ENCODE results near the gene PAIP2.
A peak's percentile ranks its signal among the peaks of the same experiment; 100 is the strongest.

The PAIP2 gene

GRCh38 chr5:139377226-139377625 lies 35.6 kb downstream of the PAIP2 start:
- no peak overlapping the region for H2BK12ac ChIP-seq (ENCODE audit: low read length)
- no peak overlapping the region for H3K4me3 ChIP-seq (ENCODE audit: low read length in 2 of 2)
- H3K79me1 ChIP-seq (ENCODE audit: low read depth, low read length), result peaks cover 8% of the 10 kb centered on the region
- no peak overlapping the region for H3K4me2 ChIP-seq (ENCODE audit: insufficient read depth, low read length, poor library complexity, severe bottlenecking)
- DNase-seq (ENCODE audit: low spot score), result no peak
- no peaks in the 10 kb centered on the region for H3K27me3 ChIP-seq (ENCODE audit: control insufficient read depth in 3 of 3, insufficient read depth in 3 of 3, low read depth in 1 of 3, low read length in 3 of 3)
- no peak overlapping the region for H3K4ac ChIP-seq (ENCODE audit: low read length)
- no peak overlapping the region for H2BK15ac ChIP-seq (ENCODE audit: low read length)
- H2AFZ ChIP-seq (ENCODE audit: low read length), result no peak overlapping the region
- H3K9me3 ChIP-seq (replicated peaks in 1 of 2; ENCODE audit: control insufficient read depth in 2 of 2, insufficient read depth in 1 of 2, low read depth in 1 of 2, low read length in 2 of 2), result peaks cover 0 to 3% of the 10 kb centered on the region in 2 donors
- no peak overlapping the region for H3K23ac ChIP-seq (ENCODE audit: low read depth, low read length, poor library complexity)
- H3K14ac ChIP-seq (ENCODE audit: low read length), result no peak overlapping the region
- WGBS, 2 donors (ENCODE audit: extremely low coverage in 2 of 2, insufficient read length in 2 of 2, insufficient replicate concordance in 1 of 2), result no CpG with 5 or more reads among the region's 3 CpGs
- peaks cover 6 to 16% of the 10 kb centered on the region in 2 donors for H3K36me3 ChIP-seq (replicated peaks in 1 of 2; ENCODE audit: control insufficient read depth in 2 of 2, insufficient read depth in 2 of 2, low read length in 2 of 2)
- no peak overlapping the region for H3K27ac ChIP-seq (replicated peaks; ENCODE audit: low read length)
- no peak overlapping the region for H3K18ac ChIP-seq (ENCODE audit: low read length)
- H2BK5ac ChIP-seq (ENCODE audit: low read length), result no peak overlapping the region
- no peak overlapping the region for H4K91ac ChIP-seq (ENCODE audit: low read depth, low read length, poor library complexity)
- no peak overlapping the region for H2AK5ac ChIP-seq (ENCODE audit: low read depth, low read length)
- no peak overlapping the region for H3K9ac ChIP-seq (ENCODE audit: low read depth, low read length, poor library complexity)
- no peak overlapping the region for H2BK120ac ChIP-seq (ENCODE audit: low read depth, low read length)
- H3K4me1 ChIP-seq (ENCODE audit: control insufficient read depth in 2 of 2, insufficient read depth in 1 of 2, low read depth in 1 of 2, low read length in 2 of 2), result peaks cover 0 to 2% of the 10 kb centered on the region in 2 donors
- H4K8ac ChIP-seq (ENCODE audit: low read depth, low read length), result no peak overlapping the region

- Histone ChIP-seq H3K9ac (ENCODE audit: low read depth, low read length, poor library complexity) (no peak overlapping the region), H3K4ac (ENCODE audit: low read length) (no peak overlapping the region)
- no CpG with 5 or more reads among the region's 47 CpGs for WGBS, 2 donors (ENCODE audit: extremely low coverage in 2 of 2, insufficient read length in 2 of 2, insufficient replicate concordance in 1 of 2)
Measured at GRCh38 chr5:139378101-139378825, 36.6 kb downstream of the PAIP2 start.

GRCh38 chr5:139378941-139379361 lies 37.3 kb downstream of the PAIP2 start:
- Histone ChIP-seq H3K4me2 (ENCODE audit: insufficient read depth, low read length, poor library complexity, severe bottlenecking) (no peak overlapping the region), H3K4ac (ENCODE audit: low read length) (no peak overlapping the region), H3K23ac (ENCODE audit: low read depth, low read length, poor library complexity) (peak overlapping the region; percentile 73), H3K9ac (ENCODE audit: low read depth, low read length, poor library complexity) (peak overlapping the region; percentile 44), H3K4me1 (ENCODE audit: control insufficient read depth in 2 of 2, insufficient read depth in 1 of 2, low read depth in 1 of 2, low read length in 2 of 2) (peaks cover 0 to 2% of the 10 kb centered on the region in 2 donors), H3K9me3 (replicated peaks in 1 of 2; ENCODE audit: control insufficient read depth in 2 of 2, insufficient read depth in 1 of 2, low read depth in 1 of 2, low read length in 2 of 2) (peaks cover 0 to 3% of the 10 kb centered on the region in 2 donors), H4K8ac (ENCODE audit: low read depth, low read length) (no peak overlapping the region), H3K18ac (ENCODE audit: low read length) (no peak overlapping the region), H3K27ac (replicated peaks; ENCODE audit: low read length) (no peak overlapping the region), H4K91ac (ENCODE audit: low read depth, low read length, poor library complexity) (no peak overlapping the region), H2AK5ac (ENCODE audit: low read depth, low read length) (no peak overlapping the region), H3K79me1 (ENCODE audit: low read depth, low read length) (peaks cover 7% of the 10 kb centered on the region), H2AFZ (ENCODE audit: low read length) (no peak overlapping the region), H3K27me3 (ENCODE audit: control insufficient read depth in 3 of 3, insufficient read depth in 3 of 3, low read depth in 1 of 3, low read length in 3 of 3) (no peaks in the 10 kb centered on the region), H3K36me3 (replicated peaks in 1 of 2; ENCODE audit: control insufficient read depth in 2 of 2, insufficient read depth in 2 of 2, low read length in 2 of 2) (peaks cover 1 to 6% of the 10 kb centered on the region in 2 donors), H2BK15ac (ENCODE audit: low read length) (no peak overlapping the region), H2BK12ac (ENCODE audit: low read length) (peak overlapping the region; percentile 41), H3K14ac (ENCODE audit: low read length) (no peak overlapping the region), H2BK5ac (ENCODE audit: low read length) (no peak overlapping the region), H3K4me3 (ENCODE audit: low read length in 2 of 2) (no peak overlapping the region), H2BK120ac (ENCODE audit: low read depth, low read length) (no peak overlapping the region)
- WGBS, 2 donors (ENCODE audit: extremely low coverage in 2 of 2, insufficient read length in 2 of 2, insufficient replicate concordance in 1 of 2), result no CpG with 5 or more reads among the region's 13 CpGs
- no peak for DNase-seq (ENCODE audit: low spot score)

More at GRCh38 chr5:139378101-139378825, 36.6 kb downstream of the PAIP2 start:
- H3K79me1 ChIP-seq (ENCODE audit: low read depth, low read length), result peaks cover 8% of the 10 kb centered on the region
- peak overlapping the region; percentile 17 for H3K23ac ChIP-seq (ENCODE audit: low read depth, low read length, poor library complexity)
- H2AK5ac ChIP-seq (ENCODE audit: low read depth, low read length), result no peak overlapping the region
- no peak for DNase-seq (ENCODE audit: low spot score)
- H3K4me2 ChIP-seq (ENCODE audit: insufficient read depth, low read length, poor library complexity, severe bottlenecking), result no peak overlapping the region
- no peak overlapping the region for H3K4me3 ChIP-seq (ENCODE audit: low read length in 2 of 2)
- no peak overlapping the region for H3K14ac ChIP-seq (ENCODE audit: low read length)
- peaks cover 6 to 8% of the 10 kb centered on the region in 2 donors for H3K36me3 ChIP-seq (replicated peaks in 1 of 2; ENCODE audit: control insufficient read depth in 2 of 2, insufficient read depth in 2 of 2, low read length in 2 of 2)
- peaks cover 0 to 3% of the 10 kb centered on the region in 2 donors for H3K9me3 ChIP-seq (replicated peaks in 1 of 2; ENCODE audit: control insufficient read depth in 2 of 2, insufficient read depth in 1 of 2, low read depth in 1 of 2, low read length in 2 of 2)
- H3K27ac ChIP-seq (replicated peaks; ENCODE audit: low read length), result no peak overlapping the region
- no peak overlapping the region for H2BK5ac ChIP-seq (ENCODE audit: low read length)
- no peak overlapping the region for H2AFZ ChIP-seq (ENCODE audit: low read length)
- H2BK120ac ChIP-seq (ENCODE audit: low read depth, low read length), result no peak overlapping the region
- H2BK15ac ChIP-seq (ENCODE audit: low read length), result no peak overlapping the region
- no peak overlapping the region for H3K18ac ChIP-seq (ENCODE audit: low read length)
- no peak overlapping the region for H4K8ac ChIP-seq (ENCODE audit: low read depth, low read length)
- H2BK12ac ChIP-seq (ENCODE audit: low read length), result no peak overlapping the region
- H3K4me1 ChIP-seq (ENCODE audit: control insufficient read depth in 2 of 2, insufficient read depth in 1 of 2, low read depth in 1 of 2, low read length in 2 of 2), result peaks cover 0 to 2% of the 10 kb centered on the region in 2 donors
- H3K27me3 ChIP-seq (ENCODE audit: control insufficient read depth in 3 of 3, insufficient read depth in 3 of 3, low read depth in 1 of 3, low read length in 3 of 3), result no peaks in the 10 kb centered on the region
- no peak overlapping the region for H4K91ac ChIP-seq (ENCODE audit: low read depth, low read length, poor library complexity)

- H3K27me3 ChIP-seq (ENCODE audit: control insufficient read depth in 3 of 3, insufficient read depth in 3 of 3, low read depth in 1 of 3, low read length in 3 of 3), result peaks cover 0 to 2% (median 0%) of the 10 kb centered on the region in 3 experiments
- no peak overlapping the region for H3K4me2 ChIP-seq (ENCODE audit: insufficient read depth, low read length, poor library complexity, severe bottlenecking)
- no peak overlapping the region for H3K27ac ChIP-seq (replicated peaks; ENCODE audit: low read length)
- peak overlapping the region; percentile 64 for H3K18ac ChIP-seq (ENCODE audit: low read length)
- no peak overlapping the region for H2AFZ ChIP-seq (ENCODE audit: low read length)
- H2BK12ac ChIP-seq (ENCODE audit: low read length), result no peak overlapping the region
- H3K4ac ChIP-seq (ENCODE audit: low read length), result peak overlapping the region; percentile 37
- H2BK5ac ChIP-seq (ENCODE audit: low read length), result no peak overlapping the region
- peaks cover 0 to 2% of the 10 kb centered on the region in 2 donors for H3K4me1 ChIP-seq (ENCODE audit: control insufficient read depth in 2 of 2, insufficient read depth in 1 of 2, low read depth in 1 of 2, low read length in 2 of 2)
- H4K8ac ChIP-seq (ENCODE audit: low read depth, low read length), result peak overlapping the region; percentile 82
- H3K79me1 ChIP-seq (ENCODE audit: low read depth, low read length), result peaks cover 7% of the 10 kb centered on the region
- no peak for DNase-seq (ENCODE audit: low spot score)
- peak overlapping the region; percentile 73 for H3K23ac ChIP-seq (ENCODE audit: low read depth, low read length, poor library complexity)
- no peak overlapping the region for H2BK15ac ChIP-seq (ENCODE audit: low read length)
- peak overlapping the region; percentile 70 for H2AK5ac ChIP-seq (ENCODE audit: low read depth, low read length)
- H4K91ac ChIP-seq (ENCODE audit: low read depth, low read length, poor library complexity), result no peak overlapping the region
- H3K36me3 ChIP-seq (replicated peaks in 1 of 2; ENCODE audit: control insufficient read depth in 2 of 2, insufficient read depth in 2 of 2, low read length in 2 of 2), result peaks cover 0 to 4% of the 10 kb centered on the region in 2 donors
- peaks cover 0 to 3% of the 10 kb centered on the region in 2 donors for H3K9me3 ChIP-seq (replicated peaks in 1 of 2; ENCODE audit: control insufficient read depth in 2 of 2, insufficient read depth in 1 of 2, low read depth in 1 of 2, low read length in 2 of 2)
- no peak overlapping the region for H2BK120ac ChIP-seq (ENCODE audit: low read depth, low read length)
- peak overlapping the region in 1 of 2 donors; percentile 21 for H3K4me3 ChIP-seq (ENCODE audit: low read length in 2 of 2)
- peak overlapping the region; percentile 89 for H3K14ac ChIP-seq (ENCODE audit: low read length)
- no CpG with 5 or more reads among the region's 15 CpGs for WGBS, 2 donors (ENCODE audit: extremely low coverage in 2 of 2, insufficient read length in 2 of 2, insufficient replicate concordance in 1 of 2)
- H3K9ac ChIP-seq (ENCODE audit: low read depth, low read length, poor library complexity), result peak overlapping the region; percentile 44
Measured at GRCh38 chr5:139379626-139380449, 38.2 kb downstream of the PAIP2 start.
